Type B pancreatic cell (in vitro differentiated cells): Measurements from ENCODE around the gene EEF2. TPM values are rescaled to one million over a fixed set of nuclear protein-coding genes. Genes with fewer than 3 reads are reported as not detected.

Source experiments
- DNase-seq: peaks from one replicate; pipeline ENCODE4 v3.0.0; 2021; ENCODE audit warnings: mixed read lengths; ENCODE audit not compliant: unreplicated experiment; ENCODE audit errors: extremely low spot score
- H3K27ac Mint-ChIP-seq: 2 replicates; pipeline ENCODE4 v1.8.0; 2021; ENCODE audit warnings: mild to moderate bottlenecking, mixed read lengths
- H3K27me3 Mint-ChIP-seq: 2 replicates; pipeline ENCODE4 v1.8.0; 2021; ENCODE audit warnings: mixed read lengths
- H3K36me3 Mint-ChIP-seq: 2 replicates; pipeline ENCODE4 v1.8.0; 2021; ENCODE audit warnings: mixed read lengths
- H3K4me1 Mint-ChIP-seq: one replicate; pipeline ENCODE4 v1.8.0; 2021; ENCODE audit warnings: mixed read lengths; ENCODE audit not compliant: unreplicated experiment
- H3K4me3 Mint-ChIP-seq: 2 replicates; pipeline ENCODE4 v1.8.0; 2021; ENCODE audit warnings: mild to moderate bottlenecking, mixed read lengths
- H3K9me3 Mint-ChIP-seq: 2 replicates; pipeline ENCODE4 v1.8.0; 2021; ENCODE audit warnings: mixed read lengths
- total RNA-seq: library from RNA; stranded (reverse); gene quantifications from 2 replicates; pipeline ENCODE4 v1.2.1, GENCODE V29; 2021; ENCODE audit warnings: low replicate concordance
- TF ChIP-seq, protein P1 (sequence below): fragments of 200-600 bp; sonication (generic); conservative IDR thresholded peaks from 2 replicates; pipeline ENCODE4 v1.5.0; 2021; ENCODE audit warnings: antibody characterized with exemption, mild to moderate bottlenecking

Gene EEF2
- total RNA-seq, 1 donor from 2014 or later: 2,929 TPM

DNA sequence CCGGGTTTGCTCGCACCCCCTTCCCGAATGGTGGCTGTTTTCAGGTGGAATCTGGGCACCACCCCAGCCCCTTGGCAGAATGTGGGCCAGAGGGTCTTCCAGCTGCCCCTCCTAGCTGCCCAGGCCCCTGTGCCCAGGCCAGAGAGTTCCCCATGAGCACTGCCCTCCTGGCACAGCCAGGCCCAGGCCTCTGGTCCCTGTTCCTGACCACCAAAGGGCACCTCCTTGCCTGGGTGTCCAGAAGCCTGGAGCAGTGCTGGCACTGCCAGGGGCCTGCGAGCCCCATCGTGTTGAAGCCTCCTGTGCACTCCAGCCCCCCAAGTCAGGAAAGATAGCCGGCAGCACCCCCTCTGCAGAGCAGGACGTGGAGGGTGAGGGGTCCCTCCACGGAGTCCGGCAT, 45.7 kb upstream of the EEF2 start:
- no peak overlapping the region for H3K4me3 Mint-ChIP-seq
- no peaks in the 10 kb centered on the region for H3K27me3 Mint-ChIP-seq
- TF ChIP-seq, protein P1, sequence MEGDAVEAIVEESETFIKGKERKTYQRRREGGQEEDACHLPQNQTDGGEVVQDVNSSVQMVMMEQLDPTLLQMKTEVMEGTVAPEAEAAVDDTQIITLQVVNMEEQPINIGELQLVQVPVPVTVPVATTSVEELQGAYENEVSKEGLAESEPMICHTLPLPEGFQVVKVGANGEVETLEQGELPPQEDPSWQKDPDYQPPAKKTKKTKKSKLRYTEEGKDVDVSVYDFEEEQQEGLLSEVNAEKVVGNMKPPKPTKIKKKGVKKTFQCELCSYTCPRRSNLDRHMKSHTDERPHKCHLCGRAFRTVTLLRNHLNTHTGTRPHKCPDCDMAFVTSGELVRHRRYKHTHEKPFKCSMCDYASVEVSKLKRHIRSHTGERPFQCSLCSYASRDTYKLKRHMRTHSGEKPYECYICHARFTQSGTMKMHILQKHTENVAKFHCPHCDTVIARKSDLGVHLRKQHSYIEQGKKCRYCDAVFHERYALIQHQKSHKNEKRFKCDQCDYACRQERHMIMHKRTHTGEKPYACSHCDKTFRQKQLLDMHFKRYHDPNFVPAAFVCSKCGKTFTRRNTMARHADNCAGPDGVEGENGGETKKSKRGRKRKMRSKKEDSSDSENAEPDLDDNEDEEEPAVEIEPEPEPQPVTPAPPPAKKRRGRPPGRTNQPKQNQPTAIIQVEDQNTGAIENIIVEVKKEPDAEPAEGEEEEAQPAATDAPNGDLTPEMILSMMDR: no peak
- H3K36me3 Mint-ChIP-seq: no peaks in the 10 kb centered on the region
- no peaks in the 10 kb centered on the region for H3K9me3 Mint-ChIP-seq
- DNase-seq: no peak
- no peaks in the 10 kb centered on the region for H3K4me1 Mint-ChIP-seq
- H3K27ac Mint-ChIP-seq: no peak overlapping the region

DNA sequence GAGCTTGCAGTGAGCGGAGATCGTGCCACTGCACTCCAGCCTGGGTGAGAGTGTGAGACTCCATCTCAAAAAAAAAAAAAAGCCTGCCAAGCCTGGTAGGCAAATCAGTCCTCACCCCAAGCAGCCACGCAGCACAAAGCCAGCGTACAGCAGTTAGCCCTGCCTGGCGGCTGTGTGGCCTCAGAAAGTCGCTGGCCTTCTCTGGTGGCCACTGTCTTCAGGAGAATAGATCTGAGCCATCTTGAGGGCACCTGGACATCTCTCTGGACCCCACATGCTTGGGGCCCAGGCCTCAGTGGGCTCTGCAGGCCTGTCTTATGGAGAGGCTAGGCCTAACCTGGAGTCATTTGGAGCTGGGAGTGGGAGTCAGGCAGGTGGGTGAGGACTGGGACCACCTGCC, 45.3 kb upstream of the EEF2 start:
- Mint-ChIP-seq H3K9me3 (no peaks in the 10 kb centered on the region), H3K4me1 (no peaks in the 10 kb centered on the region), H3K36me3 (no peaks in the 10 kb centered on the region), H3K27me3 (no peaks in the 10 kb centered on the region), H3K4me3 (no peak overlapping the region), H3K27ac (no peak overlapping the region)
- no peak for DNase-seq
- TF ChIP-seq, protein P1: no peak

DNA sequence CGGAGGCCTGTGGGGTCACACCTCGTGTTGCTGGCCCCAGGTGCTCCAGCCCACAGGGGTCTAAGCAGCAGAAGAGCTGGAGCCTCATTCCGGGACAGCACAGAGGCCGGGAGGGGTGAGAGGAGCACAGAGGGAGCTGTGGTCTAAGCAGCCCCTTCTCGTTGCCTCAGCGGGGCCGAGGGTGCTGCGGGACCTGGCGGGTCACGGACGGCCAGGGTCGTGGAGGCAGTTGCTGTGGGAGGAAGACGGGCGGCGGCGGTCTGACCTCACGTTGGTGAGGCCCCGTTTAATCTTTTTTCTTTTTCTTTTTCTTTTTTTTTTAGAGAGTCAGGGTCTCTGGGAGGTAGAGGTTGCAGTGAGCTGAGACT, 44.0 kb upstream of the EEF2 start:
- TF ChIP-seq, protein P1: no peak
- DNase-seq: no peak
- Mint-ChIP-seq H3K27ac (no peak overlapping the region), H3K36me3 (no peaks in the 10 kb centered on the region), H3K9me3 (no peaks in the 10 kb centered on the region), H3K27me3 (no peaks in the 10 kb centered on the region), H3K4me3 (no peak overlapping the region), H3K4me1 (no peaks in the 10 kb centered on the region)

- DNase-seq: no peak
- no peak overlapping the region for H3K27ac Mint-ChIP-seq
- H3K36me3 Mint-ChIP-seq: no peaks in the 10 kb centered on the region
- no peaks in the 10 kb centered on the region for H3K9me3 Mint-ChIP-seq
- H3K4me3 Mint-ChIP-seq: no peak overlapping the region
- TF ChIP-seq, protein P1: no peak
- H3K27me3 Mint-ChIP-seq: no peaks in the 10 kb centered on the region
- no peaks in the 10 kb centered on the region for H3K4me1 Mint-ChIP-seq
These were observed 43.3 kb upstream of the EEF2 start for GRCh38 chr19:4028334-4029246.

DNA sequence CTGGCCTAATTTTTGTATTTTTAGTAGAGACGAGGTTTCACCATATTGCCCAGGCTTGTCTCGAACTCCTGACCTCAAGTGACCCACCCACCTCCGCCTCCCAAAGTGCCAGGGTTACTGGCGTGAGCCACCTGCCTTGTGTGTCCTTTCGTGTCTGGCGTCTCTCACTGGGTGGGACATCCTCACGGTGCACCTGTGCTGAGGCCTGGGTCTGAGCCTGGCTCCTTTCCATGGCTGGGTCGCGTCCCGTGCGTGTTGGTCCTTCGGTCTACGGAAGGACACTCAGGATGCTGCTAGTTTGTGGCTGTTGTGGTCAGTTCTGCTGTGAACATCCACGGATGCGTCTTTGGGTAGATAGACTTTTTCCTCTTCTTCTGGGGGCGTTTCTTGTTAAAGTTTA, 41.9 kb upstream of the EEF2 start:
- H3K27ac Mint-ChIP-seq: no peak overlapping the region
- H3K27me3 Mint-ChIP-seq: no peaks in the 10 kb centered on the region
- no peaks in the 10 kb centered on the region for H3K9me3 Mint-ChIP-seq
- H3K36me3 Mint-ChIP-seq: peaks cover under 1% of the 10 kb centered on the region
- TF ChIP-seq, protein P1: no peak
- no peaks in the 10 kb centered on the region for H3K4me1 Mint-ChIP-seq
- H3K4me3 Mint-ChIP-seq: no peak overlapping the region
- DNase-seq: no peak
